Type B pancreatic cell (in vitro differentiated cells): Measurements from ENCODE around the gene TAB2. TPM values are rescaled to one million over a fixed set of nuclear protein-coding genes. Genes with fewer than 3 reads are reported as not detected.

Experiments used
- DNase-seq: peaks from one replicate; pipeline ENCODE4 v3.0.0; 2021; ENCODE audit warnings: mixed read lengths; ENCODE audit not compliant: unreplicated experiment; ENCODE audit errors: extremely low spot score
- H3K27ac Mint-ChIP-seq: 2 replicates; pipeline ENCODE4 v1.8.0; 2021; ENCODE audit warnings: mild to moderate bottlenecking, mixed read lengths
- H3K27me3 Mint-ChIP-seq: 2 replicates; pipeline ENCODE4 v1.8.0; 2021; ENCODE audit warnings: mixed read lengths
- H3K36me3 Mint-ChIP-seq: 2 replicates; pipeline ENCODE4 v1.8.0; 2021; ENCODE audit warnings: mixed read lengths
- H3K4me1 Mint-ChIP-seq: one replicate; pipeline ENCODE4 v1.8.0; 2021; ENCODE audit warnings: mixed read lengths; ENCODE audit not compliant: unreplicated experiment
- H3K4me3 Mint-ChIP-seq: 2 replicates; pipeline ENCODE4 v1.8.0; 2021; ENCODE audit warnings: mild to moderate bottlenecking, mixed read lengths
- H3K9me3 Mint-ChIP-seq: 2 replicates; pipeline ENCODE4 v1.8.0; 2021; ENCODE audit warnings: mixed read lengths
- total RNA-seq: library from RNA; stranded (reverse); gene quantifications from 2 replicates; pipeline ENCODE4 v1.2.1, GENCODE V29; 2021; ENCODE audit warnings: low replicate concordance
- TF ChIP-seq, protein P1 (sequence below): fragments of 200-600 bp; sonication (generic); conservative IDR thresholded peaks from 2 replicates; pipeline ENCODE4 v1.5.0; 2021; ENCODE audit warnings: antibody characterized with exemption, mild to moderate bottlenecking

The TAB2 gene
- total RNA-seq, 1 donor from 2014 or later: 58.7 TPM

DNA sequence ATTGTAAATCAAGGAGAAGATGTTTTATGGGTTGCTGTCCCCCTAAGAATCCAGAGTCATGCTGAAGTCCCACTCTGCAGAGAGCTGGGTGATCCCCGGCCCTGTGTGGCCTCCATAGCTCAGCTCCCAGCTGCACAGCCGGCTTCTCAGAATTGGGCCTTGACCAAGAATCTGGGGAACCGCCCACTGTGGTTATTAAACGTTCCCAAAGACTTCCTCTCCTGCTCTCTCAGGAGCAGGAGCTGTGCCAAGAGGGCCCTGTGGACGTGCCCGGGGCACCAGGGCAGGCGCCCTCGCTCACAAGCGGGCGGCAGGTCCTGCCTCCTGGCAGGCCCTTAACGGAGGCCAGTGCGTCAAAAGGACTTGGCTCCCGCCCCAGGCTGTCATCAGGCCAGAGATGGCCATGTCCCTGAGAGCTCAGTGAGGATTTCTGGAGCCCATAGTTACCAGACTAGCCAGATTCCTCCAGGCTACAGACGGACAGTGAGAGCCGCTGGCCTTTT, 136.9 kb downstream of the TAB2 start:
- Mint-ChIP-seq H3K27me3 (peaks cover 30% of the 10 kb centered on the region), H3K4me1 (peaks cover 5% of the 10 kb centered on the region)

DNA sequence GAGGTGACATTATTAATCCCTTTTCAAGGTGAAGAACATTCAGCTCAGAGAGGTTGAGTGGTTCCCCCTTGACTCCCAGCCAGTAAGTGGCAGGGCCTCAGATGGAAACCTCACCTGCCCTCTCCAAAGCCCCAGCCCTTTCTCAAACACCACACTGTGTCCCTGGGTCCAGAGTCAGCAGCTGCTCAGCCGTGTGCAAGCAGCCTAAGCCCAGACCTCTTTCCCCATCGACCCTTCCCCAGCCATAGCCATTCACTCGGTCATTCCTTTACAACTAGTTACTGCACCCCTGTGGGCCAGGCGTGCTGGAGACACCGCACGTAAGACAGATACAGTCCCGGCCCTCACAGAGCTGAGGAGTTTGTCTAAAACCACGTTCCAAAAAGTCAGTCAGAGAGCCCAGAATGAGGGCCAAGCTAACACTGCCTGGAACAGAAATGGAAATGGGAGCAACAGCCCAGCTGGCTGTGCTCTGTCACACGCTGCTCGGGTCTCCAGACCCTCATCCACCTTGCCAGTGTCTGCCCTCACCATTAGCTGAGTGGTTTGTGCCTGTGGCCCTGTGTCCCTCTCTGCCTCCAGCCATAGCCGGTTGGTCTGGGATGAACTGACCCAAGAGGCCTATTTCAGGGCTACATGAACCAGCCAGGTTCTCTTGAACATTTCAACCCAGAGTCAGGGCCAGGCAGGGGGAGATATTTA, 137.7 kb downstream of the TAB2 start:
- Mint-ChIP-seq H3K9me3 (no peaks in the 10 kb centered on the region), H3K4me3 (no peak overlapping the region), H3K4me1 (no peaks in the 10 kb centered on the region), H3K27me3 (peaks cover 23% of the 10 kb centered on the region), H3K27ac (peak overlapping the region; percentile 25), H3K36me3 (no peaks in the 10 kb centered on the region)
- no peak for DNase-seq
- TF ChIP-seq, protein P1, sequence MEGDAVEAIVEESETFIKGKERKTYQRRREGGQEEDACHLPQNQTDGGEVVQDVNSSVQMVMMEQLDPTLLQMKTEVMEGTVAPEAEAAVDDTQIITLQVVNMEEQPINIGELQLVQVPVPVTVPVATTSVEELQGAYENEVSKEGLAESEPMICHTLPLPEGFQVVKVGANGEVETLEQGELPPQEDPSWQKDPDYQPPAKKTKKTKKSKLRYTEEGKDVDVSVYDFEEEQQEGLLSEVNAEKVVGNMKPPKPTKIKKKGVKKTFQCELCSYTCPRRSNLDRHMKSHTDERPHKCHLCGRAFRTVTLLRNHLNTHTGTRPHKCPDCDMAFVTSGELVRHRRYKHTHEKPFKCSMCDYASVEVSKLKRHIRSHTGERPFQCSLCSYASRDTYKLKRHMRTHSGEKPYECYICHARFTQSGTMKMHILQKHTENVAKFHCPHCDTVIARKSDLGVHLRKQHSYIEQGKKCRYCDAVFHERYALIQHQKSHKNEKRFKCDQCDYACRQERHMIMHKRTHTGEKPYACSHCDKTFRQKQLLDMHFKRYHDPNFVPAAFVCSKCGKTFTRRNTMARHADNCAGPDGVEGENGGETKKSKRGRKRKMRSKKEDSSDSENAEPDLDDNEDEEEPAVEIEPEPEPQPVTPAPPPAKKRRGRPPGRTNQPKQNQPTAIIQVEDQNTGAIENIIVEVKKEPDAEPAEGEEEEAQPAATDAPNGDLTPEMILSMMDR: no peak

More for the DNA sequence above, 136.9 kb downstream of the TAB2 start:
- no peak overlapping the region for H3K27ac Mint-ChIP-seq
- TF ChIP-seq, protein P1: no peak
- H3K9me3 Mint-ChIP-seq: no peaks in the 10 kb centered on the region
- H3K4me3 Mint-ChIP-seq: no peak overlapping the region
- H3K36me3 Mint-ChIP-seq: no peaks in the 10 kb centered on the region
- no peak for DNase-seq

DNA sequence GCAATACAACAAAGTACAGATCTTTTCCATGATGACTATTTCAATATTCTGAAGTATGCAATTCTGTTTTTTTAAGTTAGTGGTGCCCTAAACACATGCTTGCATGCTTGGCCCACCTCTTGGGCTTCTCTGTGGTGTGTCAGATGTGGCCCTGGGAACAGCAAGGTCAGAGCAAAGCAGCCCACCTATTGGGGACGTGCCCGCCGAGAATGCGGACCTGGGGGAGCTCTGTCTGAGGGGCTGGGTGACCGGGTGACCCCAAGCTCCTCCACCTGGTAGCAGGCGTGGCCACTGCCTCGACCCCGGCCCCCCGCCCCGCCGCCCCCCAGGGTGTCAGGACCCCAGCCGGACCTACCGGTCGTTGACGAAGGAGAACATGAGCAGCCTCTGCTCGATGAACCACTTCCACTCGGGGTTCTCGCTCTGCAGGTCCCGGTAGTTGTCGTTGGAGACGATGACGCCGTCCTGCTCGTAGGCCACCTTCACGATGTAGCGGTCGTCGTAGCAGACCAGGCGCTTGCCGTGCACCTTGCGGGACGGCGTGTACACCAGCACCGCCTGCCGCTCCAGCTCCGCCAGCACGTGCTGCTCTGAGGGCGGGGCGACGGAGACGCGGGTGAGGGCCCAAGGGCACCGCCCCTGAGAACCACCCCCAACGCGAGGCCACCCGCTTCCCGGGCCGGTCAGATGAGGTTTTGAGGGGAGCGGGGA, 139.0 kb downstream of the TAB2 start:
- no peak overlapping the region for H3K27ac Mint-ChIP-seq
- peaks cover 22% of the 10 kb centered on the region for H3K27me3 Mint-ChIP-seq
- TF ChIP-seq, protein P1: no peak
- H3K36me3 Mint-ChIP-seq: no peaks in the 10 kb centered on the region
- no peaks in the 10 kb centered on the region for H3K9me3 Mint-ChIP-seq
- no peaks in the 10 kb centered on the region for H3K4me1 Mint-ChIP-seq
- no peak for DNase-seq
- no peak overlapping the region for H3K4me3 Mint-ChIP-seq

DNA sequence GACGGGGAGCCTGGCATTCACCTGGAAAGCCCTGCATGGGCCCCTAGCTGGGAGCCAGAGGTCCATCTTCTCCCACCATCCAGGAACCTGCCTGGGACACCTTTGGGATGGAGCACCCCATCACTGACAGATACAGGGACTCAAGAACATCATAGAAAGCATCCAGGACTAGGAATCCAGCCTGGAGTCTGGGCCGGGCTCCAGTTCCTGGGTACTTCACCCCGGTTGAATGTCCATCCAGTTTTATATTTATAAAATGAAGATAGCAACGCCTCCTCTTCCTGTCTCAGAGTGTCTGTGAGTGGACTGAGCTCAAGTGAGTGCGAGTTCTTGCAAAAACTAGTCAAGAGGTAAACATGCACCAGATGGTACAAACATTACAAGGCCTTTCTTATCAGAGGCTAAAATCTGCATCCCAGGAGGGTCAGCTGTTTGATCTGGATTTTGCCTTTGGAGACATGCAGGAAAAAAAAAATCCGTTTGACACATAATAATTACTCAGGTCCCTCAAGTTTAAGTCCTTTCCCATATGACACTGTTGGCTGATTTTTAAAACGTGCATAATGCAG, 139.9 kb downstream of the TAB2 start:
- H3K36me3 Mint-ChIP-seq: no peaks in the 10 kb centered on the region

DNA sequence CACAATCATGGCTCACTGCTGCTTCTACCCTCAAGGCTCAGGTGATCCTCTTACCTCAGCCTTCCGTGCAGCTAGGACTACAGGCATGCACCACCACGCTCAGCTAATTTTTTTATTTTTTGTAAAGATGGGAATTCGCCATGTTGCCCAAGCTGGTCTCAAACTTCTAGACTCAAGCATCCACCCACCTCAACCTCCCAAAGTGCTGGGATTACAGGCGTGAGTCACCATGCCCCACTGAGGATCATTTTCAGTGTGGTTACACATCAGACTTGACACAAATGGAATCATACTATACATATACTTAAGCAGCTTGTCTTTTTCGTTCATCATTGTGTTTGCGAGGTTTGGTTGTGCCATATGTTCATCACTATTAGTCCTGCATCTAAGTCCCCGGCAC, 140.7 kb downstream of the TAB2 start:
- H3K4me1 Mint-ChIP-seq: no peaks in the 10 kb centered on the region
- no peak for DNase-seq
- TF ChIP-seq, protein P1: no peak
- no peaks in the 10 kb centered on the region for H3K36me3 Mint-ChIP-seq
- no peak overlapping the region for H3K27ac Mint-ChIP-seq
- peaks cover 12% of the 10 kb centered on the region for H3K27me3 Mint-ChIP-seq
- no peaks in the 10 kb centered on the region for H3K9me3 Mint-ChIP-seq
- H3K4me3 Mint-ChIP-seq: no peak overlapping the region

More for the DNA sequence above, 139.9 kb downstream of the TAB2 start:
- Mint-ChIP-seq H3K27me3 (peaks cover 15% of the 10 kb centered on the region), H3K4me3 (no peak overlapping the region), H3K27ac (no peak overlapping the region), H3K4me1 (no peaks in the 10 kb centered on the region), H3K9me3 (no peaks in the 10 kb centered on the region)
- no peak for DNase-seq
- TF ChIP-seq, protein P1: no peak
